Mucosa of descending colon (tissue), 3 donors: ENCODE data around the gene FIGNL1. TPM values are rescaled to one million over a fixed set of nuclear protein-coding genes. Genes with fewer than 3 reads are reported as not detected.

Source experiments
- ATAC-seq: fragments of 200-7000 bp; cut with Tn5 transposase; one replicate; pipeline ENCODE4 v1.9.1; 2020; ENCODE audit warnings: mild to moderate bottlenecking, moderate library complexity
- DNase-seq, 3 donors: peaks; one replicate each; pipeline ENCODE4 v3.0.0-alpha.2; 2020
- H3K36me3 ChIP-seq: fragments of 200-600 bp; one replicate; pipeline ENCODE4 v1.8.0; 2021; ENCODE audit warnings: low read depth, mild to moderate bottlenecking
- H3K4me1 ChIP-seq: fragments of 200-600 bp; one replicate; pipeline ENCODE4 v1.8.0; 2021; ENCODE audit warnings: low read depth, mild to moderate bottlenecking
- H3K4me3 ChIP-seq: fragments of 200-600 bp; one replicate; pipeline ENCODE4 v1.8.0; 2021; ENCODE audit warnings: mild to moderate bottlenecking
- H3K9me3 ChIP-seq: fragments of 200-600 bp; one replicate; pipeline ENCODE4 v1.8.0; 2021; ENCODE audit warnings: mild to moderate bottlenecking
- CTCF ChIP-seq: fragments of 200-600 bp; IDR thresholded peaks from one replicate; pipeline ENCODE4 v1.8.0; 2022; ENCODE audit warnings: antibody characterized with exemption, mild to moderate bottlenecking
- intact Hi-C, 2 donors: fragments of 100-400 bp; cut with DNase I in 1 of 2; cut with micrococcal nuclease in 1 of 2; formaldehyde crosslinking; loops; one replicate each; pipeline versions ENCODE4 v1.11.0 to v1.11.1; 2022; cut with DNase I, micrococcal nuclease
- total RNA-seq, 3 donors: library from RNA; stranded (reverse); fragmentation: NEBNext Ultra II Directional in 2 of 3; extraction: Animal tissue kit (Norgen Biotek cat#: 25700) in 2 of 3; gene quantifications; one replicate each; pipeline versions ENCODE4 v1.2.1 to v1.2.4, GENCODE V29; 2021 to 2023
- donor health status: DM: no; HTN: no; CAD: no; lungs with moderate emphysema.
- donor health status: DM: no; HTN: no; CAD: no.
- donor health status: DM: no; HTN: yes; CAD: no.

The FIGNL1 gene
- total RNA-seq, 3 donors from 2014 or later = 5.4 to 8.5 (median 6.2) TPM

- ATAC-seq (no peak), DNase-seq (no peak)
- peaks cover 4% of the 10 kb centered on the region for H3K4me1 ChIP-seq
- H3K36me3 ChIP-seq = no peaks in the 10 kb centered on the region
- H3K4me3 ChIP-seq = no peak overlapping the region
- intact Hi-C loops = loop anchor here in 1 of 2 donors (10.0 kb wide), 1 partner anchor 203 kb away; no protein-coding TSS in a partner anchor
- TF ChIP-seq CTCF = no peak
- H3K9me3 ChIP-seq = no peaks in the 10 kb centered on the region
These were observed 21.8 kb upstream of the FIGNL1 start for GRCh38 chr7:50471970-50472369.

GRCh38 chr7:50470250-50471163 is 20.4 kb upstream of the FIGNL1 start:
- ATAC-seq = no peak
- Histone ChIP-seq H3K9me3 (no peaks in the 10 kb centered on the region), H3K36me3 (no peaks in the 10 kb centered on the region), H3K4me1 (peaks cover 4% of the 10 kb centered on the region), H3K4me3 (no peak overlapping the region)
- TF ChIP-seq CTCF = no peak
- no peak for DNase-seq
- intact Hi-C loops = loop anchor here in 1 of 2 donors (10.0 kb wide), 1 partner anchor 204 kb away; no protein-coding TSS in a partner anchor

GRCh38 chr7:50469181-50469580 is 19.0 kb upstream of the FIGNL1 start:
- H3K4me1 ChIP-seq = peaks cover 4% of the 10 kb centered on the region
- no peak for TF ChIP-seq CTCF
- H3K4me3 ChIP-seq = no peak overlapping the region
- DNase-seq = no peak
- ATAC-seq = no peak
- no peaks in the 10 kb centered on the region for H3K9me3 ChIP-seq
- H3K36me3 ChIP-seq = no peaks in the 10 kb centered on the region
- intact Hi-C loops = loop anchor here (5.0 kb wide), 2 partner anchors 208 to 688 kb away; no protein-coding TSS in a partner anchor

GRCh38 chr7:50467817-50468610 is 17.9 kb upstream of the FIGNL1 start:
- H3K9me3 ChIP-seq = no peaks in the 10 kb centered on the region
- peak; percentile 85 for TF ChIP-seq CTCF
- DNase-seq (peak; percentile 76 to 87 (median 86)), ATAC-seq (peak; percentile 95)
- H3K36me3 ChIP-seq = no peaks in the 10 kb centered on the region
- peaks cover 4% of the 10 kb centered on the region for H3K4me1 ChIP-seq
- no peak overlapping the region for H3K4me3 ChIP-seq
- intact Hi-C loops = loop anchor here (5.0 kb wide), 2 partner anchors 209 to 689 kb away; no protein-coding TSS in a partner anchor

GRCh38 chr7:50466815-50467585 is 16.9 kb upstream of the FIGNL1 start:
- intact Hi-C loops = loop anchor here (5.0 kb wide), 2 partner anchors 210 to 690 kb away; no protein-coding TSS in a partner anchor
- Histone ChIP-seq H3K4me3 (no peak overlapping the region), H3K4me1 (peaks cover 4% of the 10 kb centered on the region), H3K9me3 (no peaks in the 10 kb centered on the region), H3K36me3 (no peaks in the 10 kb centered on the region)
- no peak for TF ChIP-seq CTCF
- no peak for DNase-seq
- no peak for ATAC-seq
